ENCODE results near the gene PABPC1L2A. TPM values are rescaled to one million over a fixed set of nuclear protein-coding genes. Genes with fewer than 3 reads are reported as not detected.

PABPC1L2A gene
- total and polyA plus RNA-seq, 12 donors: 0.17 to 1.1 (median 0.69) TPM; not detected in 7

- intact Hi-C loops (cut with DNase I): no loop called here
- WGBS, 4 donors: 0 to 50% (median 13%) methylated on average over 1 of the region's 1 CpG
- no peak for TF ChIP-seq POLR2A (IDR thresholded peaks at IDR 0.05)
- no peak for TF ChIP-seq CTCF (IDR thresholded peaks at IDR 0.05)
- H3K4me1 ChIP-seq (replicated peaks in 1 of 2): no peaks in the 10 kb centered on the region
- no peak for DNase-seq
- H3K27me3 ChIP-seq: peaks cover 4% of the 10 kb centered on the region
- no peak overlapping the region for H3K4me3 ChIP-seq
- H3K36me3 ChIP-seq (replicated peaks in 1 of 2): no peaks in the 10 kb centered on the region
- H3K9me3 ChIP-seq (replicated peaks in 1 of 3): no peaks in the 10 kb centered on the region
- H3K27ac ChIP-seq: no peak overlapping the region
Measured at GRCh38 chrX:73028876-73029275, 50.4 kb downstream of the PABPC1L2A start.

Other genes starting within 250 kb of the PABPC1L2A start
- not detected for gene FAM236C, start 166.9 kb downstream of the PABPC1L2A start, total RNA-seq
- not detected for gene FAM236C, start 166.9 kb downstream of the PABPC1L2A start, polyA plus RNA-seq
- gene FAM236A, start 141.3 kb downstream of the PABPC1L2A start, total RNA-seq: not detected
- gene FAM236A, start 141.3 kb downstream of the PABPC1L2A start, polyA plus RNA-seq: not detected
- 1 to 10 TPM in 1 of 9 donors, under 1 TPM in 5, not detected in 3; 0.11 to 1.3 (median 0.32) TPM for gene DMRTC1, start 135.7 kb downstream of the PABPC1L2A start, total RNA-seq
- under 1 TPM in 2 of 3 donors, not detected in 1; 0.03 to 0.46 TPM for gene DMRTC1, start 135.7 kb downstream of the PABPC1L2A start, polyA plus RNA-seq
- gene PABPC1L2B, start 76.6 kb downstream of the PABPC1L2A start, total RNA-seq: 1 to 10 TPM in 1 of 9 donors, under 1 TPM in 2, not detected in 6; 0.11 to 1.8 (median 0.41) TPM
- gene PABPC1L2B, start 76.6 kb downstream of the PABPC1L2A start, polyA plus RNA-seq: under 1 TPM; 0.03 to 0.42 (median 0.32) TPM
- gene NAP1L2, start 135.3 kb upstream of the PABPC1L2A start, total RNA-seq: 1 to 10 TPM; 1.3 to 6.8 (median 3.4) TPM
- 1 to 10 TPM; 2.6 to 9.7 (median 3.3) TPM for gene NAP1L2, start 135.3 kb upstream of the PABPC1L2A start, polyA plus RNA-seq

Measured in adrenal gland (tissue), 12 donors.